CD1c-positive myeloid dendritic cell (primary cell): ENCODE results near the gene UQCR11.

Experiments used
- DNase-seq: peaks from one replicate; pipeline ENCODE4 v3.0.0-alpha.2; 2016; ENCODE audit errors: extremely low spot score

UQCR11 gene

GRCh38 chr19:1590641-1591397, 14.4 kb downstream of the UQCR11 start:
- DNase-seq, result no peak

- DNase-seq, result no peak
Observed at GRCh38 chr19:1587872-1588271, 17.4 kb downstream of the UQCR11 start.

DNA sequence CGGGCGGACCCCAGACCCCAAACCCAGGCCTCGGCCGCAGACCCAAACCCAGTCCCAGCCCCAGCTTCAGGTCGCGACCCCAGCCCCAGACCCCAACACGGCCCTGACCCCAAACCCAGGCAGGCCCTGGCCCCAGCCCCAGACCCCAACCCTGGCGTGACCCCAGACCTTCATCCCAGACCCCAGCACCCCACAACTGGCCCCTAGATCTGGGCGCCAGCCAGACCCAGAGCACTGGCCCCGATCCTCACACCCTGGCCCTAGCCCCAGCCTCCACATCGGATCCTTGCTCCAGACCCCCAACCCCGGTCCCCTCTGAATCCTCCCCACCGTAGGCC, 20.1 kb downstream of the UQCR11 start:
- no peak for DNase-seq

- DNase-seq, result no peak
Observed at GRCh38 chr19:1584500-1585242, 20.6 kb downstream of the UQCR11 start.

GRCh38 chr19:1582201-1582600, 23.1 kb downstream of the UQCR11 start:
- no peak for DNase-seq

- no peak for DNase-seq
Observed at GRCh38 chr19:1580957-1581356, 24.3 kb downstream of the UQCR11 start.

DNA sequence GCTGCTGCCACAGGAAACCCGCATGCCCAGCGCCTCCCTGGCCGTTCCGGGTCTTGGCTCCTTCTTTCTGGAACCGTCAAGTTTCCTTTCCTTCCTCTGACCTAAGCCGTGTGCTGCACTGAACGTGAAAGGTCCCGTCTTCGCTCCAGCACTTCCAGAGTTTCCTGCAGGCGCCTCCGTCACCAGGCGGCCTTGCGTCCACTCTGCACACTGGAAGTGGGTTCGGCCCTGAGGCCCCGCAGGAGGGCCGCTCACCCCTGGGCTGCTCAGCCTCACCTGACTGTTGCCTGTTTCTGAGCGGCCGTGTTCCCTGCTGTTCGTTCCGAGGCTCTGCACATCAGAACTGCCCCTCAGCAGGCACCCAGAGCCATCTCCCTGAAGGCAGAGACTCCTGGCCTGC, 24.9 kb downstream of the UQCR11 start:
- no peak for DNase-seq

DNA sequence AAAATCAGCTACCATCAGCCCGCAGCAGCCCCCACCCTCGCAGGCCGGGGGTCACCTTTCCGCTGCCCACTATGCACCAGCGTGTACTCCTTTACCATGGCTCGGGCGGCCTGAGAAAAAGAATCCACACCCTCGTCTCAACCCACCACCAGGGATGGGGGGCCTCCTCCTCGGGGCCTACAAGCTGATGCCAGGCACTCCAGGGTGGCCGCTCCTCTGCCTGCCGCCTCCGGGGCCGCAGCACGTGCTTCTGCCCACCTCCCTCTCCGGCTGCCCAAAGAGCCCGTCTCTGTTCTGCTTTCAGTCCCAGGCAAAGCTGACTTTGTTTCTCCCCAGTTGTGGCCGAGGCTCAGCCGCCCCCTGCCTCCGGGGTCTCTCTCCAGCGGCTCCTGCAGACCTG, 26.0 kb downstream of the UQCR11 start:
- no peak for DNase-seq

- no peak for DNase-seq
Observed at GRCh38 chr19:1577929-1578618, 27.2 kb downstream of the UQCR11 start.

DNA sequence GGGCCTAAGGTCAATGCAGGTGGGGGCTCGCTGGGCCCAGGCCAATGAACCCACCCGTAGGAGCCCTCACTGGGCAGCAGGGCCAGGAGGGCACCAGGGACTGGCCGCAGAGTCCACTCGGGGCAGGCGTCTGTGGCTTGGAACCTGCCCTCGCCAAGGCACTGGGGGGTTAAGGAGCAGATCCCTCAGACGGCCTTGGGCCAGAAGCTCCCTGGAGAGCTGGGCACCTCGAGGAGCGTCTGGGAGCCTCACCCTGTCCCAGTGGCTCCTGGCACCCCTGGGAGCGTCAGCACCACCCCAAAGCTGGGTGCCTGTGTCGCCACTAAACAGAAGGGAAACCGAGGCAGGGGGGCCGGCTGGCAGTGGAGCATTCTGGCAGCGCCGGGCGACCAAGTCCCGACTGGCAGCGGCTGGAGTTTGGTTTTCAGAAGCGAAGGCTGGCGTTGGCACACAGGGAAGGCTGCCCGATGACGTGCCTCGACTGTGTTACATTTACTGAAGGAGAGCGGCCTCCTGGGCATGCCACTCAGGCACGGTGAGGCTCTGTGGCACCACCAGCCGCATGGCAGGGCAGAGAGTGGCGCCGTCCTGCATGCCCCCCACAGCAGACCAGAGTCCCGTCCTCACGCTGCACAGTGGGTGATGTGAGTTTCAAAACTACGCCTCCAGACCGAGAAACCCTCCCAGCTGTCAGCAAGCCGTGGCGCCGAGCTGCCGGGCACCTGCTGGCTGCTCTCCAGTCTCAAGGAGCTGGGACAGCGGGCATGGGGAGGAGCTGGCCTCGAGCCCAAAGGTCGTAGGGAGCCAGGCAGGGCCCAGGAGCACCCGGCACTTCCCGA, 28.0 kb downstream of the UQCR11 start:
- DNase-seq, result no peak

- no peak for DNase-seq
Observed at GRCh38 chr19:1576242-1577089, 28.8 kb downstream of the UQCR11 start.

- DNase-seq, result no peak
Observed at GRCh38 chr19:1575323-1576241, 29.7 kb downstream of the UQCR11 start.

GRCh38 chr19:1574354-1575136, 30.7 kb downstream of the UQCR11 start:
- DNase-seq, result no peak

GRCh38 chr19:1572795-1573194, 32.5 kb downstream of the UQCR11 start:
- DNase-seq, result no peak

DNA sequence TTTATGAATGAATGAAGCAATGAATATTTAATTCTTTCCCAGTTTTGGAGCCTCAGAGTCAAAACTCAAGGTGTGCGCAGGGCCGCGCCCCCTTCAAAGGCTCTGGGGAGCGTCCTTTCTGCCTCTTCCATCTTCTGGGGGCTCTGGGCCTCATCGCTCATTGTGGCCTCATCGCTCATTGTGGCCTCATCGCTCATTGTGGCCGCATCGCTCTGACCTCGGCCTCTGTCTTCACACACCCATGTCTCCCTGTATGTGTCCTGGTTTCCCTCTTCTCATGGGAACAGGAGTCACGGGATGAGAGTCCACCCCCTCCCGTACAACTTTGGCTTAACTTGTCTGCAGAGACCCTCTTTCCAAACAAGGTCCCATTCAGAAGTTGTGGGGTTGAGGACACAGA, 33.9 kb downstream of the UQCR11 start:
- DNase-seq, result no peak

GRCh38 chr19:1570836-1571235, 34.4 kb downstream of the UQCR11 start:
- DNase-seq, result no peak

DNA sequence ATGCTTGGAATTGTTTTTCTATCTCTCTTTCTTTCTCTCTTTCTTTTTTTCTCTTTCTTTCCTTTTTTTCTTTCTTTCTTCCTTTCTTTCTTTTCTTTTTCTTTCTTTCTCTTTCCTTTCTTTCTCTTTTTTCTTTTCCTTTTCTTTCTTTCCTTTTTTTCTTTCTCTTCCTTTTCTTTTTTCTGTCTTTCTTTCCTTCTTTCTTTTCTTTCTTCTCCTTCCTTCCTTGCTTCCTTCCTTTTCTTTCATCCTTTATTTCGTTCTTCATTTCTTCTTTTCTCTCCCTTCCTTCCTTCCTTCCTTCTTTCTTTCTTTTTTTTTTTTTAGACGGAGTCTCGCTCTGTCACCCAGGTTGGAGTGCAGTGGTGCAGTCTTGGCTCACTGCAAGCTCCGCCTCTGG, 35.3 kb downstream of the UQCR11 start:
- no peak for DNase-seq

- peak; percentile 94 for DNase-seq
Observed at GRCh38 chr19:1568320-1569019, 36.8 kb downstream of the UQCR11 start, which contains the start of gene MEX3D. Gene MEX3D (minus strand): TSS chr19:1568325. CDS start chr19:1568058, 267 bp downstream.
